GM23248 (cell line): ENCODE results near the gene GHITM. TPM values are rescaled to one million over a fixed set of nuclear protein-coding genes. Genes with fewer than 3 reads are reported as not detected.

ENCODE experiments used
- DNase-seq: peaks from one replicate; pipeline ENCODE4 v3.0.0-alpha.2; 2015
- H2AFZ ChIP-seq: fragments of 200-600 bp; sonication (generic); 2 replicates; pipeline ENCODE4 v1.6.1; 2016; ENCODE audit warnings: antibody characterized with exemption
- H3F3A ChIP-seq: fragments of 200-600 bp; sonication (generic); 2 replicates; pipeline ENCODE4 v1.6.1; 2016; ENCODE audit warnings: mild to moderate bottlenecking, antibody characterized with exemption, mixed run types; ENCODE audit not compliant: insufficient read depth
- H3K27ac ChIP-seq: fragments of 200-600 bp; sonication (generic); 2 replicates; pipeline ENCODE4 v1.5.1; 2016; ENCODE audit warnings: mild to moderate bottlenecking
- H3K27me3 ChIP-seq: fragments of 200-600 bp; sonication (generic); replicated peaks from 2 replicates; pipeline ENCODE4 v1.6.1; 2016; ENCODE audit warnings: mild to moderate bottlenecking; ENCODE audit not compliant: insufficient read depth
- H3K36me3 ChIP-seq: fragments of 200-600 bp; sonication (generic); 2 replicates; pipeline ENCODE4 v1.6.1; 2016; ENCODE audit warnings: low read depth, mild to moderate bottlenecking
- H3K4me1 ChIP-seq: fragments of 200-600 bp; sonication (generic); 2 replicates; pipeline ENCODE4 v1.6.1; 2016; ENCODE audit warnings: mild to moderate bottlenecking; ENCODE audit not compliant: insufficient read depth
- H3K4me2 ChIP-seq: fragments of 200-600 bp; sonication (generic); one replicate; pipeline ENCODE4 v1.6.1; 2016; ENCODE audit warnings: mild to moderate bottlenecking; ENCODE audit not compliant: unreplicated experiment
- H3K4me3 ChIP-seq: fragments of 200-600 bp; sonication (generic); 2 replicates; pipeline ENCODE4 v1.5.1; 2016; ENCODE audit warnings: mild to moderate bottlenecking
- H3K79me2 ChIP-seq: fragments of 200-600 bp; sonication (generic); 2 replicates; pipeline ENCODE4 v1.6.1; 2016; ENCODE audit warnings: mild to moderate bottlenecking; ENCODE audit not compliant: insufficient read depth
- H3K9ac ChIP-seq: fragments of 200-600 bp; sonication (generic); 2 replicates; pipeline ENCODE4 v1.6.1; 2016; ENCODE audit warnings: mild to moderate bottlenecking
- H3K9me2 ChIP-seq: fragments of 200-600 bp; sonication (generic); 2 replicates; pipeline ENCODE4 v1.6.1; 2016; ENCODE audit warnings: mixed run types, mild to moderate bottlenecking, moderate library complexity; ENCODE audit not compliant: insufficient read depth
- H3K9me3 ChIP-seq: fragments of 200-600 bp; sonication (generic); one replicate; pipeline ENCODE4 v1.6.1; 2017; ENCODE audit warnings: low read depth
- H4K20me1 ChIP-seq: fragments of 200-600 bp; sonication (generic); 2 replicates; pipeline ENCODE4 v1.6.0; 2016; ENCODE audit not compliant: insufficient read depth
- EZH2 ChIP-seq: fragments of 200-600 bp; sonication (generic); IDR thresholded peaks from 2 replicates; pipeline ENCODE4 v1.6.1; 2018; ENCODE audit warnings: antibody characterized with exemption, mild to moderate bottlenecking; ENCODE audit not compliant: insufficient read depth, poor library complexity, severe bottlenecking
- EZH2phosphoT487 ChIP-seq: fragments of 200-600 bp; sonication (generic); IDR thresholded peaks from 2 replicates; pipeline ENCODE4 v1.6.1; 2018; ENCODE audit warnings: antibody characterized with exemption, moderate library complexity, mild to moderate bottlenecking, low read depth; ENCODE audit not compliant: insufficient read depth
- WGBS, 2 experiments: methylation state at CpG; one replicate each; pipeline ENCODE4 v1.1.6; 2015 to 2017; ENCODE audit warnings: low lambda C conversion rate in 2 of 2, low coverage in 1 of 2; ENCODE audit errors: missing lambda C conversion rate in 2 of 2; 5-methylcytosine and 5-hydroxymethylcytosine counted together
- in situ Hi-C: fragments of 300-500 bp; cut with MboI; formaldehyde crosslinking; loops from 2 replicates; pipeline ENCODE4 v1.15.0; 2020
- polyA plus RNA-seq: library from polyadenylated mRNA; unstranded; fragments of >200 nt; fragmentation: Nextera tagmentation; extraction: Ambion mirVana; gene quantifications from 2 replicates; pipeline ENCODE4 v1.2.1, GENCODE V29; 2016
- total RNA-seq: library from RNA; depleted of rRNA; stranded (reverse); fragments of >200 nt; shearing (Covaris generic); gene quantifications from 2 replicates; pipeline ENCODE4 v1.2.3, GENCODE V29; 2014

Gene GHITM
- total and polyA plus RNA-seq, 2 experiments from 2014 or later: 205 to 258 TPM

DNA sequence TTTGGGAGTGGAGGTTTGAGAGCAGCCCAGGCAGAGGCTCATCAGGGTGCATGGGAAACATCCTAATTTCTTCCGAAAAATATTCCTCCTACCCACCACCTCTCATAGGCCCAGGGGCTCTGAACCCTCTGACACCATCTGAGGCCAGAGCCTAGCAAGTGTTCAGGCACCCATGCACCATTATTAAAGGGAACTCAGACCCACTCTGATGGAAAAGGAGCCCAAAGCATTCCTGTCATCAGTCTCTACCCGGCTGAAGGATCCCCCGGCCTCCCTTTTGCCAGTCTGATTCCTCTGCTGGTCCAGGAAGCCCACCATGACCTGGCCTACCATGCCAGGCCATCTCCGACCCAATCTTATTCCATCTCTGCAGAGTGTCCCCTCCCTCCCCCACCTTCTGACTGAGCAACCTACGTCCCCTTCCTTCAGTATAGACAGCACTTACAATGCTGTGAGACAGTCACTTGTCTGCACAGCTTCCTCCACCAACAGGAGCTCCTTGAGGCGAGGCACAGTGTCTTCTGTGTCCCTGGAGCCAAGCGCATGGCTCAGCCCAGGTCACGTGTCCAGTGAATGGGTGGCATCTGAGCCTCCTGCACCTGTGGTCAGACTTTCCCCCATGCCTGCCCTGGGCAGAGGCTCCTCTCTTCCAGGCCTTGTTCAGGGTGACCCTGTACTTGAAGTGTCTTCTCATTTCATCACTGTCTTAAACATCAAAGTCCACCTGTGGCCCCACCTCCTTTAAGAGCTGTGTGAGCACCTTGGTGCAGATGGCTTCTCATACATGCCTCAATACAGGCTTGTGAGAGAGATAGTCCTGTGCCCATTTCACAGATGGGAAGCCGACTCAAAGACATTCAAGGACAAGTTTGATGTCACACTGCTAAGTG is 33.4 kb downstream of the GHITM start:
- H3K9me3 ChIP-seq: no peaks in the 10 kb centered on the region
- 46 to 49% methylated on average over 9 of the region's 9 CpGs for WGBS, 2 experiments
- no peaks in the 10 kb centered on the region for H3K36me3 ChIP-seq
- no peaks in the 10 kb centered on the region for H3K4me1 ChIP-seq
- H3K4me2 ChIP-seq: no peak overlapping the region
- H4K20me1 ChIP-seq: no peaks in the 10 kb centered on the region
- H3K9ac ChIP-seq: no peak overlapping the region
- no peaks in the 10 kb centered on the region for H3K27me3 ChIP-seq
- no peak overlapping the region for H3K4me3 ChIP-seq
- in situ Hi-C loops: no loop called here
- no peaks in the 10 kb centered on the region for H3F3A ChIP-seq
- no peak overlapping the region for H3K27ac ChIP-seq
- H2AFZ ChIP-seq: no peak overlapping the region
- no peaks in the 10 kb centered on the region for H3K79me2 ChIP-seq
- DNase-seq: no peak
- H3K9me2 ChIP-seq: no peaks in the 10 kb centered on the region
- no peak for TF ChIP-seq EZH2
- TF ChIP-seq EZH2phosphoT487: no peak

DNA sequence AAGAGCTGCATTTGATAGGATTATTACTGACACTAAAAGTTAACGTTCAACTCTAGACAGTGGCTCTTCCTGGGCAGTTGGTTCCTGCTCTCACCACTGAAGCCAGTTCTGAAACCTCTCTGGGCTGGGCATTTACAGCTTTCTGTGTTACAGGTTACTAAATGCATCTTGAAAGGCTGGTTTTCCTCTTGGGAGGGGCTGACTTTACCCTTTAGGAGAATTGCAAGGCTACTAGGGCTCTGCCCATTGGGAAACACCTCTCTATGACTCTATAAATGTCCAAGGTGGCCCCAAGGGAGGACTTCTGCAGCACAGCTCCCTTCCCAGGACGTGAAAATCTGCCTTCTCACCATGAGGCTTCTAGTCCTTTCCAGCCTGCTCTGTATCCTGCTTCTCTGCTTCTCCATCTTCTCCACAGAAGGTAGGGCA is 34.2 kb downstream of the GHITM start, which contains the start of gene GPR15LG:
Gene GPR15LG (plus strand): TSS at position 301 of the 429 bp plus-strand sequence. CDS start 51 bp downstream, at position 352.
- H3K36me3 ChIP-seq: no peaks in the 10 kb centered on the region
- no peak within 1 kb of the TSS for H3K9ac ChIP-seq
- no peaks in the 10 kb centered on the region for H3K79me2 ChIP-seq
- H3K9me2 ChIP-seq: no peaks in the 10 kb centered on the region
- H3K9me3 ChIP-seq: no peaks in the 10 kb centered on the region
- no peaks in the 10 kb centered on the region for H3K4me1 ChIP-seq
- H3K27ac ChIP-seq: no peak within 1 kb of the TSS
- H2AFZ ChIP-seq: no peak within 1 kb of the TSS
- no peak within 1 kb of the TSS for H3K4me3 ChIP-seq
- TF ChIP-seq EZH2: no peak
- TF ChIP-seq EZH2phosphoT487: no peak
- H3F3A ChIP-seq: no peaks in the 10 kb centered on the region
- no peaks in the 10 kb centered on the region for H3K27me3 ChIP-seq
- no peak within 1 kb of the TSS for H3K4me2 ChIP-seq
- in situ Hi-C loops: no loop called here
- DNase-seq: no peak
- no peaks in the 10 kb centered on the region for H4K20me1 ChIP-seq
- 29 to 31% methylated on average over 2 of the region's 2 CpGs for WGBS, 2 experiments

- WGBS, 2 experiments: 62 to 67% methylated on average over 6 of the region's 6 CpGs
- no peaks in the 10 kb centered on the region for H3K27me3 ChIP-seq
- no peaks in the 10 kb centered on the region for H3K9me2 ChIP-seq
Observed at GRCh38 chr10:84175436-84175835, 36.1 kb downstream of the GHITM start.

DNA sequence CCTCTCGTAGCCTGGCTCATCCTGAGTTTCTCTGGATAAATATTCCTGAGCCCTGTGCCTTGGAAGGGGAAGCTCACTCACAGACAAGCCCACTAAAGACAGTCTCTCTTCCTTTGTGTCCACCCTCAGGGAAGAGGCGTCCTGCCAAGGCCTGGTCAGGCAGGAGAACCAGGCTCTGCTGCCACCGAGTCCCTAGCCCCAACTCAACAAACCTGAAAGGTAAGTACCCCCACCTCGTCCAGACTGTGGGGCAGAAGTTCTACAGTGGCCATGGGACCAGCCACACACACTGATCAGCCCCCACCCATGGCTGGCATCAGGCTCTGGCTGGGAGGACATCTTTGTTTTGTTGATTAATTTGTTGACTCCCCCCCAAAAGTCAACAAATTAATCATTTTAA is 37.0 kb downstream of the GHITM start:
- Histone ChIP-seq H3F3A (no peaks in the 10 kb centered on the region), H3K36me3 (no peaks in the 10 kb centered on the region), H3K9me3 (no peaks in the 10 kb centered on the region), H3K4me3 (no peak overlapping the region), H3K79me2 (no peaks in the 10 kb centered on the region), H3K9me2 (no peaks in the 10 kb centered on the region), H3K9ac (no peak overlapping the region), H3K4me2 (no peak overlapping the region), H3K27ac (no peak overlapping the region), H3K4me1 (no peaks in the 10 kb centered on the region), H3K27me3 (no peaks in the 10 kb centered on the region), H4K20me1 (no peaks in the 10 kb centered on the region), H2AFZ (no peak overlapping the region)
- DNase-seq: no peak
- 26 to 38% methylated on average over 4 of the region's 4 CpGs for WGBS, 2 experiments
- TF ChIP-seq EZH2: no peak
- in situ Hi-C loops: no loop called here

More at GRCh38 chr10:84175436-84175835, 36.1 kb downstream of the GHITM start:
- Histone ChIP-seq H3K4me1 (no peaks in the 10 kb centered on the region), H3K27ac (no peak overlapping the region), H3K9me3 (no peaks in the 10 kb centered on the region), H3K79me2 (no peaks in the 10 kb centered on the region), H3K36me3 (no peaks in the 10 kb centered on the region), H2AFZ (no peak overlapping the region), H3K4me3 (no peak overlapping the region), H3K4me2 (no peak overlapping the region), H3K9ac (no peak overlapping the region), H3F3A (no peaks in the 10 kb centered on the region), H4K20me1 (no peaks in the 10 kb centered on the region)
- TF ChIP-seq EZH2: no peak
- no peak for TF ChIP-seq EZH2phosphoT487
- in situ Hi-C loops: no loop called here
- no peak for DNase-seq
